ENCODE measurements around the gene FOXO1.

Gene FOXO1

GRCh38 chr13:40609972-40610726 lies 56.3 kb downstream of the FOXO1 start:
- no peak for DNase-seq (ENCODE audit: low read depth, low spot score)

- no peak for DNase-seq (ENCODE audit: low read depth, low spot score)
These were observed 58.1 kb downstream of the FOXO1 start for GRCh38 chr13:40608308-40608707.

GRCh38 chr13:40605573-40605972 lies 60.9 kb downstream of the FOXO1 start:
- no peak for DNase-seq (ENCODE audit: low read depth, low spot score)

- DNase-seq (ENCODE audit: low read depth, low spot score): no peak
These were observed 62.3 kb downstream of the FOXO1 start for GRCh38 chr13:40604135-40604534.

GRCh38 chr13:40600149-40600751 lies 66.2 kb downstream of the FOXO1 start:
- DNase-seq (ENCODE audit: low read depth, low spot score): no peak

- DNase-seq (ENCODE audit: low read depth, low spot score): no peak
These were observed 66.7 kb downstream of the FOXO1 start for GRCh38 chr13:40599747-40600146.

- no peak for DNase-seq (ENCODE audit: low read depth, low spot score)
These were observed 67.3 kb downstream of the FOXO1 start for GRCh38 chr13:40599124-40599523.

- DNase-seq (ENCODE audit: low read depth, low spot score): no peak
These were observed 67.9 kb downstream of the FOXO1 start for GRCh38 chr13:40598569-40598968.

- no peak for DNase-seq (ENCODE audit: low read depth, low spot score)
These were observed 68.6 kb downstream of the FOXO1 start for GRCh38 chr13:40597735-40598365.

- DNase-seq (ENCODE audit: low read depth, low spot score): no peak
These were observed 70.0 kb downstream of the FOXO1 start for GRCh38 chr13:40596484-40596883.

GRCh38 chr13:40595693-40596092 lies 70.7 kb downstream of the FOXO1 start:
- DNase-seq (ENCODE audit: low read depth, low spot score): no peak

- DNase-seq (ENCODE audit: low read depth, low spot score): no peak
These were observed 74.4 kb downstream of the FOXO1 start for GRCh38 chr13:40592035-40592434.

GRCh38 chr13:40591091-40591490 lies 75.3 kb downstream of the FOXO1 start:
- DNase-seq (ENCODE audit: low read depth, low spot score): no peak

GRCh38 chr13:40590112-40590862 lies 76.2 kb downstream of the FOXO1 start:
- DNase-seq (ENCODE audit: low read depth, low spot score): no peak

GRCh38 chr13:40589285-40590109 lies 76.9 kb downstream of the FOXO1 start:
- DNase-seq (ENCODE audit: low read depth, low spot score): no peak

GRCh38 chr13:40588101-40588500 lies 78.3 kb downstream of the FOXO1 start:
- DNase-seq (ENCODE audit: low read depth, low spot score): no peak

GRCh38 chr13:40586886-40587565 lies 79.4 kb downstream of the FOXO1 start:
- DNase-seq (ENCODE audit: low read depth, low spot score): no peak

GRCh38 chr13:40585911-40586471 lies 80.5 kb downstream of the FOXO1 start:
- DNase-seq (ENCODE audit: low read depth, low spot score): peak; percentile 38

GRCh38 chr13:40583738-40584137 lies 82.7 kb downstream of the FOXO1 start:
- DNase-seq (ENCODE audit: low read depth, low spot score): no peak

- DNase-seq (ENCODE audit: low read depth, low spot score): no peak
These were observed 83.9 kb downstream of the FOXO1 start for GRCh38 chr13:40582531-40582930.

GRCh38 chr13:40581277-40581579 lies 85.2 kb downstream of the FOXO1 start:
- DNase-seq (ENCODE audit: low read depth, low spot score): no peak

Measured in iPS DF 19.7 (cell line).